ENCODE results near the gene TMEM254. TPM values are rescaled to one million over a fixed set of nuclear protein-coding genes. Genes with fewer than 3 reads are reported as not detected.

The TMEM254 gene
- total RNA-seq, result 11.6 and 11.9 TPM in 2 replicates

GRCh38 chr10:80078448-80079311 lies at the start of gene TMEM254:
Gene TMEM254 (plus strand): TSS chr10:80078665. CDS start chr10:80078700, 35 bp downstream.

GRCh38 chr10:80132299-80133139 lies 54.1 kb downstream of the TMEM254 start, which contains the start of gene PLAC9:
Gene PLAC9 (plus strand): TSS chr10:80132730. CDS start chr10:80132763, 33 bp downstream.

Other genes with a start within 250 kb of the TMEM254 start
- not detected in 2 replicates for gene SFTPD, start 129.6 kb upstream of the TMEM254 start, total RNA-seq
- gene PLAC9, start 54.1 kb downstream of the TMEM254 start, total RNA-seq, result 219 and 260 TPM in 2 replicates
- gene ANXA11, start 126.9 kb downstream of the TMEM254 start, total RNA-seq, result 123 and 137 TPM in 2 replicates
- not detected in 2 replicates for gene MAT1A, start 211.0 kb downstream of the TMEM254 start, total RNA-seq

Measured in pericardium fibroblast (primary cell).